ENCODE measurements around the gene NEK7. TPM values are rescaled to one million over a fixed set of nuclear protein-coding genes. Genes with fewer than 3 reads are reported as not detected.

NEK7 gene
- total RNA-seq, 1 donor from 2014 or later, result 44.9 TPM

GRCh38 chr1:198153103-198153502 is 3.7 kb upstream of the NEK7 start:
- no peak overlapping the region for H3K27ac Mint-ChIP-seq (ENCODE audit: unreplicated experiment)
- H3K4me3 Mint-ChIP-seq (ENCODE audit: unreplicated experiment), result no peak overlapping the region
- H3K9me3 Mint-ChIP-seq (ENCODE audit: unreplicated experiment), result no peaks in the 10 kb centered on the region
- no peaks in the 10 kb centered on the region for H3K36me3 Mint-ChIP-seq (ENCODE audit: low read depth, unreplicated experiment)
- H3K4me1 Mint-ChIP-seq (ENCODE audit: unreplicated experiment), result peaks cover 12% of the 10 kb centered on the region
- no peak for DNase-seq (ENCODE audit: low spot score)
- H3K27me3 Mint-ChIP-seq (ENCODE audit: unreplicated experiment), result peaks cover 14% of the 10 kb centered on the region
- TF ChIP-seq CTCF (IDR thresholded peaks at IDR 0.05; ENCODE audit: unreplicated experiment), result no peak

GRCh38 chr1:198153804-198154203 is 3.0 kb upstream of the NEK7 start:
- no peak for DNase-seq (ENCODE audit: low spot score)
- Mint-ChIP-seq H3K4me1 (ENCODE audit: unreplicated experiment) (peaks cover 17% of the 10 kb centered on the region), H3K36me3 (ENCODE audit: low read depth, unreplicated experiment) (no peaks in the 10 kb centered on the region), H3K4me3 (ENCODE audit: unreplicated experiment) (no peak overlapping the region), H3K9me3 (ENCODE audit: unreplicated experiment) (no peaks in the 10 kb centered on the region), H3K27ac (ENCODE audit: unreplicated experiment) (no peak overlapping the region), H3K27me3 (ENCODE audit: unreplicated experiment) (peaks cover 14% of the 10 kb centered on the region)
- no peak for TF ChIP-seq CTCF (IDR thresholded peaks at IDR 0.05; ENCODE audit: unreplicated experiment)

GRCh38 chr1:198155253-198155652 is 1.5 kb upstream of the NEK7 start:
- H3K27ac Mint-ChIP-seq (ENCODE audit: unreplicated experiment), result no peak overlapping the region
- no peak overlapping the region for H3K4me3 Mint-ChIP-seq (ENCODE audit: unreplicated experiment)
- H3K4me1 Mint-ChIP-seq (ENCODE audit: unreplicated experiment), result peaks cover 26% of the 10 kb centered on the region
- no peaks in the 10 kb centered on the region for H3K9me3 Mint-ChIP-seq (ENCODE audit: unreplicated experiment)
- TF ChIP-seq CTCF (IDR thresholded peaks at IDR 0.05; ENCODE audit: unreplicated experiment), result no peak
- peaks cover 14% of the 10 kb centered on the region for H3K27me3 Mint-ChIP-seq (ENCODE audit: unreplicated experiment)
- DNase-seq (ENCODE audit: low spot score), result no peak
- H3K36me3 Mint-ChIP-seq (ENCODE audit: low read depth, unreplicated experiment), result no peaks in the 10 kb centered on the region

- Mint-ChIP-seq H3K4me1 (ENCODE audit: unreplicated experiment) (peaks cover 35% of the 10 kb centered on the region), H3K9me3 (ENCODE audit: unreplicated experiment) (no peaks in the 10 kb centered on the region), H3K4me3 (ENCODE audit: unreplicated experiment) (peak overlapping the region; percentile 96), H3K27ac (ENCODE audit: unreplicated experiment) (peak overlapping the region; percentile 91), H3K36me3 (ENCODE audit: low read depth, unreplicated experiment) (no peaks in the 10 kb centered on the region), H3K27me3 (ENCODE audit: unreplicated experiment) (peaks cover 14% of the 10 kb centered on the region)
- peak; percentile 78 for TF ChIP-seq CTCF (IDR thresholded peaks at IDR 0.05; ENCODE audit: unreplicated experiment)
- peak; percentile 66 for DNase-seq (ENCODE audit: low spot score)
Measured at GRCh38 chr1:198156111-198156744, 570 bp upstream of the NEK7 start.

- Mint-ChIP-seq H3K4me3 (ENCODE audit: unreplicated experiment) (peak overlapping the region; percentile 100), H3K4me1 (ENCODE audit: unreplicated experiment) (peaks cover 44% of the 10 kb centered on the region), H3K36me3 (ENCODE audit: low read depth, unreplicated experiment) (no peaks in the 10 kb centered on the region), H3K27ac (ENCODE audit: unreplicated experiment) (peak overlapping the region; percentile 95), H3K9me3 (ENCODE audit: unreplicated experiment) (no peaks in the 10 kb centered on the region), H3K27me3 (ENCODE audit: unreplicated experiment) (peaks cover 14% of the 10 kb centered on the region)
- peak; percentile 70 for DNase-seq (ENCODE audit: low spot score)
- no peak for TF ChIP-seq CTCF (IDR thresholded peaks at IDR 0.05; ENCODE audit: unreplicated experiment)
Measured at GRCh38 chr1:198157241-198157846, 546 bp downstream of the NEK7 start.

Measured in endothelial cell (in vitro differentiated cells).